ENCODE results near the gene PER3. TPM values are rescaled to one million over a fixed set of nuclear protein-coding genes. Genes with fewer than 3 reads are reported as not detected.

PER3 gene
- total and polyA plus RNA-seq, 2 of the 8 experiments (the other 6 are each of a cell fraction or from before 2014, with no cell fraction given): 8.3 to 9.3 TPM

DNA sequence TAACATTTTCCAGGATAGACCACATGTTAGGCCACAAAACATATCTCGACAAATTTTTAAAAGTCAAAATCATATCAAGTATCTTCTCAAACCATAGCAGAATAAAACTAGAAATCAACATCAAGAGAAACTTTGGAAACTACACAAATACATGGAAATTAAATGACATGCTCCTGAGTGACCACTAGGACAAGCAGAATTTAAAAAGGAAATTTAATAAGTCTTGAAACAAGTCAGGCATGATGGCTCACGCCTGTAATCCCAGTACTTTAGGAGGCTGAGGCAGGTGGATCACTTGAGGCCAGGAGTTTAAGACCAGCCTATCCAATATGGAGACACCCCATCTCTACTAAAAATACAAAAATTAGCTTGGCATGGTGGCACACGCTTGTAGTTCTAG is 95.1 kb downstream of the PER3 start:
- H2BK15ac ChIP-seq (ENCODE audit: low read length): no peak overlapping the region
- H4K8ac ChIP-seq (ENCODE audit: extremely low read depth, insufficient read depth, low read length): no peak overlapping the region
- no peak overlapping the region for H3K4me3 ChIP-seq (ENCODE audit: extremely low read depth in 1 of 4, insufficient read depth in 2 of 4, low read depth in 3 of 4, low read length in 4 of 4)
- H3K27ac ChIP-seq (ENCODE audit: low read depth, low read length): no peak overlapping the region
- H2BK120ac ChIP-seq (replicated peaks; ENCODE audit: low read depth, low read length): no peak overlapping the region
- no peaks in the 10 kb centered on the region for H3K79me2 ChIP-seq (ENCODE audit: control insufficient read depth in 1 of 2, insufficient read depth in 2 of 2, low read length in 2 of 2)
- ChIA-PET POLR2A (ENCODE audit: partially characterized antibody) (no interaction called here), CTCF (ENCODE audit: partially characterized antibody) (interaction anchor here (0.6 to 1.3 kb wide), 2 partner anchors 9 to 11 kb away, joined by 3 to 5 read pairs; no protein-coding TSS in a partner anchor)
- H3K18ac ChIP-seq (ENCODE audit: extremely low read depth, low read length): no peak overlapping the region
- H4K91ac ChIP-seq (replicated peaks; ENCODE audit: insufficient read length, low read length): no peak overlapping the region
- no peak overlapping the region for H3K14ac ChIP-seq (ENCODE audit: insufficient read length)
- 87% methylated on average over 3 of the region's 3 CpGs; no CpG with 5 or more reads in 1 of the 2 experiments for WGBS, 2 experiments (ENCODE audit: extremely low coverage in 1 of 2, insufficient coverage in 1 of 2, insufficient read length in 1 of 2, insufficient replicate concordance in 2 of 2, low coverage in 1 of 2, low lambda C conversion rate in 2 of 2, missing lambda C conversion rate in 1 of 2)
- H3K9ac ChIP-seq (replicated peaks in 1 of 4; ENCODE audit: extremely low read depth in 1 of 4, low read depth in 3 of 4, low read length in 3 of 4): no peak overlapping the region
- no peak overlapping the region for H2BK5ac ChIP-seq (ENCODE audit: low read depth, low read length)
- no peaks in the 10 kb centered on the region for H3K23me2 ChIP-seq (ENCODE audit: low read depth, low read length)
- no peaks in the 10 kb centered on the region for H3K9me3 ChIP-seq (ENCODE audit: insufficient read depth in 2 of 2, low read depth in 1 of 2, low read length in 1 of 2)
- no peak overlapping the region for H3K56ac ChIP-seq (replicated peaks; ENCODE audit: insufficient read length, low read depth, low read length)
- DNase-seq (ENCODE audit: low read depth in 1 of 2, low spot score in 2 of 2): no peak
- no peak overlapping the region for H3K23ac ChIP-seq (ENCODE audit: insufficient read length)
- no peak for FAIRE-seq
- no peak overlapping the region for H4K5ac ChIP-seq (ENCODE audit: insufficient read length, low read depth, low read length)
- no peaks in the 10 kb centered on the region for H3K27me3 ChIP-seq (replicated peaks in 1 of 4; ENCODE audit: control insufficient read depth in 3 of 4, extremely low read depth in 1 of 4, insufficient read depth in 3 of 4, low read length in 3 of 4)
- no peaks in the 10 kb centered on the region for H3K79me1 ChIP-seq (ENCODE audit: low read depth, low read length)
- H3K4me2 ChIP-seq (ENCODE audit: insufficient read depth in 1 of 2, low read depth in 2 of 2, low read length in 2 of 2): no peak overlapping the region
- H2BK20ac ChIP-seq (ENCODE audit: low read length): no peak overlapping the region
- H3K4me1 ChIP-seq (replicated peaks in 1 of 4; ENCODE audit: control insufficient read depth in 3 of 4, insufficient read depth in 4 of 4, low read length in 3 of 4): no peaks in the 10 kb centered on the region
- H2AFZ ChIP-seq (ENCODE audit: low read length): no peak overlapping the region
- H3K4ac ChIP-seq (replicated peaks; ENCODE audit: insufficient read length, low read depth, low read length): no peak overlapping the region
- no peaks in the 10 kb centered on the region for H3K36me3 ChIP-seq (ENCODE audit: control insufficient read depth in 2 of 4, insufficient read depth in 4 of 4, low read length in 3 of 4)
- H4K20me1 ChIP-seq (replicated peaks in 1 of 2; ENCODE audit: control insufficient read depth in 1 of 2, insufficient read depth in 2 of 2, low read length in 2 of 2): no peaks in the 10 kb centered on the region
- no peak overlapping the region for H2BK12ac ChIP-seq (ENCODE audit: low read depth, low read length)
- no peak overlapping the region for H2AK5ac ChIP-seq (ENCODE audit: low read depth, low read length)
- TF ChIP-seq, protein P1, sequence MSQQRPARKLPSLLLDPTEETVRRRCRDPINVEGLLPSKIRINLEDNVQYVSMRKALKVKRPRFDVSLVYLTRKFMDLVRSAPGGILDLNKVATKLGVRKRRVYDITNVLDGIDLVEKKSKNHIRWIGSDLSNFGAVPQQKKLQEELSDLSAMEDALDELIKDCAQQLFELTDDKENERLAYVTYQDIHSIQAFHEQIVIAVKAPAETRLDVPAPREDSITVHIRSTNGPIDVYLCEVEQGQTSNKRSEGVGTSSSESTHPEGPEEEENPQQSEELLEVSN (IDR thresholded peaks at IDR 0.05): no peak
- TF ChIP-seq HDAC6 (IDR thresholded peaks at IDR 0.05; ENCODE audit: low read depth, low read length): no peak
- TF ChIP-seq YY1 (IDR thresholded peaks at IDR 0.05; ENCODE audit: low read depth, low read length): no peak
- TF ChIP-seq POU5F1 (IDR thresholded peaks at IDR 0.05; ENCODE audit: low read depth, low read length): no peak
- TF ChIP-seq RXRA (IDR thresholded peaks at IDR 0.05; ENCODE audit: insufficient read depth, low read depth, low read length): no peak
- TF ChIP-seq CHD1 (IDR thresholded peaks at IDR 0.05; ENCODE audit: low read depth, low read length): no peak
- TF ChIP-seq, protein P2, sequence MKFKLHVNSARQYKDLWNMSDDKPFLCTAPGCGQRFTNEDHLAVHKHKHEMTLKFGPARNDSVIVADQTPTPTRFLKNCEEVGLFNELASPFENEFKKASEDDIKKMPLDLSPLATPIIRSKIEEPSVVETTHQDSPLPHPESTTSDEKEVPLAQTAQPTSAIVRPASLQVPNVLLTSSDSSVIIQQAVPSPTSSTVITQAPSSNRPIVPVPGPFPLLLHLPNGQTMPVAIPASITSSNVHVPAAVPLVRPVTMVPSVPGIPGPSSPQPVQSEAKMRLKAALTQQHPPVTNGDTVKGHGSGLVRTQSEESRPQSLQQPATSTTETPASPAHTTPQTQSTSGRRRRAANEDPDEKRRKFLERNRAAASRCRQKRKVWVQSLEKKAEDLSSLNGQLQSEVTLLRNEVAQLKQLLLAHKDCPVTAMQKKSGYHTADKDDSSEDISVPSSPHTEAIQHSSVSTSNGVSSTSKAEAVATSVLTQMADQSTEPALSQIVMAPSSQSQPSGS (IDR thresholded peaks at IDR 0.05; ENCODE audit: low read length): no peak
- TF ChIP-seq JUND (IDR thresholded peaks at IDR 0.05; ENCODE audit: low read length): no peak
- no peak for TF ChIP-seq TEAD4 (IDR thresholded peaks at IDR 0.05; ENCODE audit: low read depth, low read length)
- no peak for TF ChIP-seq CTBP2 (IDR thresholded peaks at IDR 0.05; ENCODE audit: borderline replicate concordance, insufficient read depth, insufficient read length, low read length)
- no peak for TF ChIP-seq CBX8 (IDR thresholded peaks at IDR 0.05; ENCODE audit: borderline replicate concordance, low read depth, low read length)
- no peak for TF ChIP-seq GTF2F1 (IDR thresholded peaks at IDR 0.05; ENCODE audit: borderline replicate concordance, low read depth, low read length)
- TF ChIP-seq BRCA1 (IDR thresholded peaks at IDR 0.05; ENCODE audit: low read depth, low read length): no peak

Data from H1 (cell line).